HEK293 (cell line): ENCODE results near the gene TARS3.

Experiments
- EGR2 ChIP-seq: fragments of 450-650 bp; formaldehyde crosslinking; IDR thresholded peaks from 2 replicates; pipeline ENCODE4 v1.5.1; 2016; ENCODE audit warnings: low read depth, missing biosample characterization, missing genetic modification characterization
- GLIS1 ChIP-seq: fragments of 450-650 bp; formaldehyde crosslinking; IDR thresholded peaks from 2 replicates; pipeline ENCODE4 v1.5.1; 2016; ENCODE audit warnings: missing biosample characterization, missing genetic modification characterization
- HOXC10 ChIP-seq: sonication (generic); formaldehyde crosslinking; IDR thresholded peaks from 2 replicates; pipeline ENCODE4 v1.8.1; 2023; ENCODE audit warnings: mild to moderate bottlenecking, missing genetic modification reagents
- INSM2 ChIP-seq: fragments of 450-650 bp; formaldehyde crosslinking; IDR thresholded peaks from 2 replicates; pipeline ENCODE4 v1.5.1; 2016; ENCODE audit warnings: missing biosample characterization, missing genetic modification characterization
- KLF16 ChIP-seq: fragments of 450-650 bp; formaldehyde crosslinking; IDR thresholded peaks from 2 replicates; pipeline ENCODE4 v1.5.1; 2017; ENCODE audit warnings: missing biosample characterization, missing genetic modification characterization
- KLF8 ChIP-seq: fragments of 450-650 bp; formaldehyde crosslinking; IDR thresholded peaks from 2 replicates; pipeline ENCODE4 v1.5.1; 2016; ENCODE audit warnings: missing biosample characterization, missing genetic modification characterization
- SETDB1 ChIP-seq: IDR thresholded peaks from one replicate; pipeline ENCODE4 v1.6.1; 2017; ENCODE audit warnings: mild to moderate bottlenecking, low read length, moderate library complexity, mixed read lengths; ENCODE audit not compliant: insufficient read length
- ZBTB26 ChIP-seq: fragments of 450-650 bp; formaldehyde crosslinking; optimal IDR thresholded peaks from 2 replicates; pipeline ENCODE3; 2016; ENCODE audit warnings: missing biosample characterization, mild to moderate bottlenecking, missing genetic modification characterization
- ZNF112 ChIP-seq: fragments of 450-650 bp; formaldehyde crosslinking; IDR thresholded peaks from 2 replicates; pipeline ENCODE4 v1.5.0; 2017; ENCODE audit warnings: missing biosample characterization, missing genetic modification characterization
- ZNF324 ChIP-seq: fragments of 450-650 bp; formaldehyde crosslinking; IDR thresholded peaks from 2 replicates; pipeline ENCODE4 v1.5.1; 2016; ENCODE audit warnings: missing biosample characterization, missing genetic modification characterization
- ZNF529 ChIP-seq: fragments of 450-650 bp; formaldehyde crosslinking; IDR thresholded peaks from 2 replicates; pipeline ENCODE4 v1.5.1; 2017; ENCODE audit warnings: missing genetic modification characterization, missing biosample characterization; ENCODE audit not compliant: insufficient replicate concordance
- ZNF549 ChIP-seq: fragments of 450-650 bp; IDR thresholded peaks from 2 replicates; pipeline ENCODE4 v1.5.1; 2018; ENCODE audit warnings: missing biosample characterization, missing genetic modification characterization, mild to moderate bottlenecking, inconsistent platforms, moderate library complexity
- ZNF585B ChIP-seq: fragments of 450-650 bp; formaldehyde crosslinking; IDR thresholded peaks from 2 replicates; pipeline ENCODE4 v1.5.1; 2016; ENCODE audit warnings: missing biosample characterization, missing genetic modification characterization
- ZNF747 ChIP-seq: fragments of 450-650 bp; formaldehyde crosslinking; IDR thresholded peaks from 2 replicates; pipeline ENCODE4 v1.5.1; 2016; ENCODE audit warnings: missing biosample characterization, missing genetic modification characterization
- ZSCAN30 ChIP-seq: fragments of 450-650 bp; IDR thresholded peaks from 2 replicates; pipeline ENCODE4 v1.5.1; 2018; ENCODE audit warnings: missing biosample characterization, mild to moderate bottlenecking, missing genetic modification characterization, moderate library complexity
- TF ChIP-seq, protein P1 (sequence below): fragments of 450-650 bp; formaldehyde crosslinking; IDR thresholded peaks from 2 replicates; pipeline ENCODE4 v1.5.1; 2016; ENCODE audit warnings: missing biosample characterization, missing genetic modification characterization
- TF ChIP-seq, protein P2 (sequence below): fragments of 450-650 bp; IDR thresholded peaks from 2 replicates; pipeline ENCODE4 v1.5.1; 2018; ENCODE audit warnings: missing biosample characterization, mild to moderate bottlenecking, missing genetic modification characterization
- TF ChIP-seq, protein P3 (sequence below): fragments of 450-650 bp; formaldehyde crosslinking; IDR thresholded peaks from 2 replicates; pipeline ENCODE4 v1.5.1; 2016; ENCODE audit warnings: missing biosample characterization, missing genetic modification characterization
- TF ChIP-seq, protein P4 (sequence below): fragments of 450-650 bp; formaldehyde crosslinking; IDR thresholded peaks from 2 replicates; pipeline ENCODE4 v1.5.1; 2016; ENCODE audit warnings: missing biosample characterization, missing genetic modification characterization

Gene TARS3

GRCh38 chr15:101604124-101604874 lies 120.0 kb downstream of the TARS3 start (continued):
- TF ChIP-seq ZNF549 (tag by site-specific recombination) = no peak
- no peak for TF ChIP-seq ZNF529
- TF ChIP-seq, protein P1, sequence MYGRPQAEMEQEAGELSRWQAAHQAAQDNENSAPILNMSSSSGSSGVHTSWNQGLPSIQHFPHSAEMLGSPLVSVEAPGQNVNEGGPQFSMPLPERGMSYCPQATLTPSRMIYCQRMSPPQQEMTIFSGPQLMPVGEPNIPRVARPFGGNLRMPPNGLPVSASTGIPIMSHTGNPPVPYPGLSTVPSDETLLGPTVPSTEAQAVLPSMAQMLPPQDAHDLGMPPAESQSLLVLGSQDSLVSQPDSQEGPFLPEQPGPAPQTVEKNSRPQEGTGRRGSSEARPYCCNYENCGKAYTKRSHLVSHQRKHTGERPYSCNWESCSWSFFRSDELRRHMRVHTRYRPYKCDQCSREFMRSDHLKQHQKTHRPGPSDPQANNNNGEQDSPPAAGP (tag by site-specific recombination) = peak; percentile 43; the same call in 1 of the 2 replicates
- no peak for TF ChIP-seq HOXC10 (CRISPR knock-in tag)
- no peak for TF ChIP-seq INSM2
- TF ChIP-seq, protein P2, sequence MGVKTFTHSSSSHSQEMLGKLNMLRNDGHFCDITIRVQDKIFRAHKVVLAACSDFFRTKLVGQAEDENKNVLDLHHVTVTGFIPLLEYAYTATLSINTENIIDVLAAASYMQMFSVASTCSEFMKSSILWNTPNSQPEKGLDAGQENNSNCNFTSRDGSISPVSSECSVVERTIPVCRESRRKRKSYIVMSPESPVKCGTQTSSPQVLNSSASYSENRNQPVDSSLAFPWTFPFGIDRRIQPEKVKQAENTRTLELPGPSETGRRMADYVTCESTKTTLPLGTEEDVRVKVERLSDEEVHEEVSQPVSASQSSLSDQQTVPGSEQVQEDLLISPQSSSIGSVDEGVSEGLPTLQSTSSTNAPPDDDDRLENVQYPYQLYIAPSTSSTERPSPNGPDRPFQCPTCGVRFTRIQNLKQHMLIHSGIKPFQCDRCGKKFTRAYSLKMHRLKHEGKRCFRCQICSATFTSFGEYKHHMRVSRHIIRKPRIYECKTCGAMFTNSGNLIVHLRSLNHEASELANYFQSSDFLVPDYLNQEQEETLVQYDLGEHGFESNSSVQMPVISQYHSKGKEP = no peak
- TF ChIP-seq EGR2 (tag by site-specific recombination) = peak; percentile 53; the same call in 1 of the 2 replicates
- TF ChIP-seq SETDB1 = peak; percentile 30
- no peak for TF ChIP-seq ZNF112 (tag by site-specific recombination)
- no peak for TF ChIP-seq ZSCAN30
- no peak for TF ChIP-seq KLF16 (tag by site-specific recombination)
- no peak for TF ChIP-seq KLF8 (tag by site-specific recombination)
- no peak for TF ChIP-seq ZNF585B (tag by site-specific recombination)
- TF ChIP-seq ZNF324 = no peak
- TF ChIP-seq, protein P3, sequence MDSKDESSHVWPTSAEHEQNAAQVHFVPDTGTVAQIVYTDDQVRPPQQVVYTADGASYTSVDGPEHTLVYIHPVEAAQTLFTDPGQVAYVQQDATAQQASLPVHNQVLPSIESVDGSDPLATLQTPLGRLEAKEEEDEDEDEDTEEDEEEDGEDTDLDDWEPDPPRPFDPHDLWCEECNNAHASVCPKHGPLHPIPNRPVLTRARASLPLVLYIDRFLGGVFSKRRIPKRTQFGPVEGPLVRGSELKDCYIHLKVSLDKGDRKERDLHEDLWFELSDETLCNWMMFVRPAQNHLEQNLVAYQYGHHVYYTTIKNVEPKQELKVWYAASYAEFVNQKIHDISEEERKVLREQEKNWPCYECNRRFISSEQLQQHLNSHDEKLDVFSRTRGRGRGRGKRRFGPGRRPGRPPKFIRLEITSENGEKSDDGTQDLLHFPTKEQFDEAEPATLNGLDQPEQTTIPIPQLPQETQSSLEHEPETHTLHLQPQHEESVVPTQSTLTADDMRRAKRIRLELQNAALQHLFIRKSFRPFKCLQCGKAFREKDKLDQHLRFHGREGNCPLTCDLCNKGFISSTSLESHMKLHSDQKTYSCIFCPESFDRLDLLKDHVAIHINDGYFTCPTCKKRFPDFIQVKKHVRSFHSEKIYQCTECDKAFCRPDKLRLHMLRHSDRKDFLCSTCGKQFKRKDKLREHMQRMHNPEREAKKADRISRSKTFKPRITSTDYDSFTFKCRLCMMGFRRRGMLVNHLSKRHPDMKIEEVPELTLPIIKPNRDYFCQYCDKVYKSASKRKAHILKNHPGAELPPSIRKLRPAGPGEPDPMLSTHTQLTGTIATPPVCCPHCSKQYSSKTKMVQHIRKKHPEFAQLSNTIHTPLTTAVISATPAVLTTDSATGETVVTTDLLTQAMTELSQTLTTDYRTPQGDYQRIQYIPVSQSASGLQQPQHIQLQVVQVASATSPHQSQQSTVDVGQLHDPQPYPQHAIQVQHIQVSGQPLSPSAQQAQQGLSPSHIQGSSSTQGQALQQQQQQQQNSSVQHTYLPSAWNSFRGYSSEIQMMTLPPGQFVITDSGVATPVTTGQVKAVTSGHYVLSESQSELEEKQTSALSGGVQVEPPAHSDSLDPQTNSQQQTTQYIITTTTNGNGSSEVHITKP = no peak
- TF ChIP-seq ZBTB26 (tag by site-specific recombination) = no peak
- TF ChIP-seq, protein P4, sequence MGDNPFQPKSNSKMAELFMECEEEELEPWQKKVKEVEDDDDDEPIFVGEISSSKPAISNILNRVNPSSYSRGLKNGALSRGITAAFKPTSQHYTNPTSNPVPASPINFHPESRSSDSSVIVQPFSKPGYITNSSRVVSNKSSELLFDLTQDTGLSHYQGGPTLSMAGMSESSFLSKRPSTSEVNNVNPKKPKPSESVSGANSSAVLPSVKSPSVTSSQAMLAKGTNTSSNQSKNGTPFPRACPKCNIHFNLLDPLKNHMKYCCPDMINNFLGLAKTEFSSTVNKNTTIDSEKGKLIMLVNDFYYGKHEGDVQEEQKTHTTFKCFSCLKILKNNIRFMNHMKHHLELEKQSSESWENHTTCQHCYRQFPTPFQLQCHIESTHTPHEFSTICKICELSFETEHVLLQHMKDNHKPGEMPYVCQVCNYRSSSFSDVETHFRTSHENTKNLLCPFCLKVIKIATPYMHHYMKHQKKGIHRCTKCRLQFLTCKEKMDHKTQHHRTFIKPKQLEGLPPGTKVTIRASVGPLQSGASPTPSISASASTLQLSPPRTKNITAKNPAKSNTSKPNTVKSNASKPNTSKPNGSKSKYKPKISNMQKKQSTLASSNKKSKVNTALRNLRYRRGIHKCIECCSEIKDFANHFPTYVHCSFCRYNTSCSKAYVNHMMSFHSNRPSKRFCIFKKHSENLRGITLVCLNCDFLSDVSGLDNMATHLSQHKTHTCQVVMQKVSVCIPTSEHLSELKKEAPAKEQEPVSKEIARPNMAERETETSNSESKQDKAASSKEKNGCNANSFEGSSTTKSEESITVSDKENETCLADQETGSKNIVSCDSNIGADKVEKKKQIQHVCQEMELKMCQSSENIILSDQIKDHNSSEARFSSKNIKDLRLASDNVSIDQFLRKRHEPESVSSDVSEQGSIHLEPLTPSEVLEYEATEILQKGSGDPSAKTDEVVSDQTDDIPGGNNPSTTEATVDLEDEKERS (tag by site-specific recombination) = no peak
- no peak for TF ChIP-seq GLIS1 (tag by site-specific recombination)
- no peak for TF ChIP-seq ZNF747 (tag by site-specific recombination)
